ENCODE measurements around the gene ROMO1. TPM values are rescaled to one million over a fixed set of nuclear protein-coding genes. Genes with fewer than 3 reads are reported as not detected.

The ROMO1 gene
- total RNA-seq, 1 experiment from 2014 or later = 173 TPM

GRCh38 chr20:35664466-35665206 is 34.6 kb upstream of the ROMO1 start, which contains the start of the genes CPNE1 and RBM12:
Gene CPNE1 (minus strand): TSS chr20:35664900. CDS start chr20:35632923, 31,977 bp downstream.
Gene RBM12 (minus strand): TSS chr20:35664900. CDS start chr20:35655322, 9,578 bp downstream.
- Mint-ChIP-seq H3K4me1 (ENCODE audit: insufficient read depth, unreplicated experiment) (peaks cover 19% of the 10 kb centered on the region), H3K36me3 (ENCODE audit: insufficient read depth, unreplicated experiment) (peaks cover 20% of the 10 kb centered on the region), H3K4me3 (ENCODE audit: unreplicated experiment) (peak within 1 kb of the TSS; percentile 94), H3K27me3 (ENCODE audit: insufficient read depth, unreplicated experiment) (no peaks in the 10 kb centered on the region), H3K27ac (ENCODE audit: low read depth, unreplicated experiment) (peak within 1 kb of the TSS; percentile 98), H3K9me3 (ENCODE audit: unreplicated experiment) (no peaks in the 10 kb centered on the region)
- CTCF ChIA-PET = interaction anchor here (0.6 to 1.1 kb wide), 6 partner anchors 12 to 408 kb away, joined by 3 to 5 read pairs (median 4); no protein-coding TSS in a partner anchor
- DNase-seq (ENCODE audit: unreplicated experiment) = peak; percentile 90
- POLR2A ChIA-PET = interaction anchor here (0.6 to 7.8 kb wide), 37 partner anchors 10 to 1173 kb away, joined by 3 to 124 read pairs (median 6); partner anchors contain the start of genes CEP250, EIF6, ERGIC3 and NFS1
- no peak for TF ChIP-seq CTCF (IDR thresholded peaks at IDR 0.05; ENCODE audit: unreplicated experiment)
- intact Hi-C loops (cut with micrococcal nuclease) = loop anchor here (5.0 to 10.0 kb wide), 2 partner anchors 47 to 100 kb away; partner anchors contain the start of gene SPAG4
- no TSS peak for BruUV-seq (replicated peaks)

DNA sequence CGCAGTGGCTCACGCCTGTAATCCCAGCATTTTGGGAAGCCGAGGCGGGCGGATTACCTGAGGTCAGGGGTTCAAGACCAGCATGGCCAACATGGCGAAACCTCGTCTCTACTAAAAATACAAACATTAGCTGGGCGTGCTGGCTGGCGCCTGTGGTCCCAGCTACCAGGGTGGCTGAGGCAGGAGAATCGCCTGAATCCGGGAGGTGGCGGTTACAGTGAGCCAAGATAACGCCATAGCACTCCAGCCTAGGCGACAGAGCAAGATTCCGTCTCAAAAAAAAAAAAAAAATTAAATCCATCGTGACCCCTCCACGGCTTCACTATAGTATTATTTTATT is 33.3 kb upstream of the ROMO1 start:
- CTCF ChIA-PET = interaction anchor here (0.6 to 1.7 kb wide), 6 partner anchors 11 to 241 kb away, joined by 4 to 6 read pairs (median 5); no protein-coding TSS in a partner anchor
- no peaks in the 10 kb centered on the region for H3K27me3 Mint-ChIP-seq (ENCODE audit: insufficient read depth, unreplicated experiment)
- H3K4me3 Mint-ChIP-seq (ENCODE audit: unreplicated experiment) = peak overlapping the region; percentile 14
- H3K4me1 Mint-ChIP-seq (ENCODE audit: insufficient read depth, unreplicated experiment) = peaks cover 19% of the 10 kb centered on the region
- H3K36me3 Mint-ChIP-seq (ENCODE audit: insufficient read depth, unreplicated experiment) = peaks cover 25% of the 10 kb centered on the region
- no peak for TF ChIP-seq CTCF (IDR thresholded peaks at IDR 0.05; ENCODE audit: unreplicated experiment)
- no TSS peak for BruUV-seq (replicated peaks)
- no peak overlapping the region for H3K27ac Mint-ChIP-seq (ENCODE audit: low read depth, unreplicated experiment)
- no peak for DNase-seq (ENCODE audit: unreplicated experiment)
- H3K9me3 Mint-ChIP-seq (ENCODE audit: unreplicated experiment) = no peaks in the 10 kb centered on the region
- POLR2A ChIA-PET = interaction anchor here (0.6 to 7.8 kb wide), 11 partner anchors 9 to 927 kb away, joined by 3 to 124 read pairs (median 38); partner anchors contain the start of genes ERGIC3, NFS1, RBM39 and ROMO1
- intact Hi-C loops (cut with micrococcal nuclease) = loop anchor here (10.0 kb wide), 1 partner anchor 101 kb away; no protein-coding TSS in a partner anchor

- no peak overlapping the region for H3K4me3 Mint-ChIP-seq (ENCODE audit: unreplicated experiment)
- BruUV-seq (replicated peaks) = no TSS peak
- no peaks in the 10 kb centered on the region for H3K27me3 Mint-ChIP-seq (ENCODE audit: insufficient read depth, unreplicated experiment)
- POLR2A ChIA-PET = interaction anchor here (0.9 to 2.4 kb wide), 3 partner anchors 8 to 73 kb away, joined by 3 to 9 read pairs (median 4); partner anchors contain the start of gene RBM39
- H3K27ac Mint-ChIP-seq (ENCODE audit: low read depth, unreplicated experiment) = no peak overlapping the region
- intact Hi-C loops (cut with micrococcal nuclease) = loop anchor here (10.0 kb wide), 1 partner anchor 104 kb away; no protein-coding TSS in a partner anchor
- H3K4me1 Mint-ChIP-seq (ENCODE audit: insufficient read depth, unreplicated experiment) = no peaks in the 10 kb centered on the region
- CTCF ChIA-PET = interaction anchor here (0.9 to 1.2 kb wide), 2 partner anchors 10 to 122 kb away, joined by 3 read pairs; no protein-coding TSS in a partner anchor
- no peak for TF ChIP-seq CTCF (IDR thresholded peaks at IDR 0.05; ENCODE audit: unreplicated experiment)
- H3K36me3 Mint-ChIP-seq (ENCODE audit: insufficient read depth, unreplicated experiment) = peaks cover 52% of the 10 kb centered on the region
- H3K9me3 Mint-ChIP-seq (ENCODE audit: unreplicated experiment) = no peaks in the 10 kb centered on the region
- DNase-seq (ENCODE audit: unreplicated experiment) = no peak
Observed at GRCh38 chr20:35669221-35669620, 30.0 kb upstream of the ROMO1 start.

DNA sequence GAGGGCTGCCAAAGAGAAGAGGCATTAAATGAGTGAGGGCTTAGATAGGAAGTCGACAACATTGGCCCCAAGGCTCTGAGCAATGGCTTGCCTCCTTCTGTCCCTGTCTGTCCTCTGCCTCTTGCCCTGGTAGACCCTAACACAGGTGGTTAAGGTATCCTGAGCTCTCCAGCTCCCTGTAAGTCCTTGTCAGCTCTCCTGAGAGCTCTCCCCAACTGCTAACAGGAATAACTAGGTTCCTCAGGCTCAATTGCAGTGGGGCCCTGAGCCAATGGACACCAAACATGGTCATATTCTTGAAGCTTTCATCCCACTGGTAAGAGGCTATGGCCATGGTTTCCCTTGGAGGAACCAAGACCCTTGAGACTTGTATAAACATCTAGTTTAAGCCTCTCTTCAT is 29.5 kb upstream of the ROMO1 start:
- POLR2A ChIA-PET = interaction anchor here (0.9 to 2.4 kb wide), 3 partner anchors 9 to 73 kb away, joined by 3 to 9 read pairs (median 4); partner anchors contain the start of gene RBM39
- Mint-ChIP-seq H3K4me3 (ENCODE audit: unreplicated experiment) (no peak overlapping the region), H3K9me3 (ENCODE audit: unreplicated experiment) (no peaks in the 10 kb centered on the region), H3K4me1 (ENCODE audit: insufficient read depth, unreplicated experiment) (no peaks in the 10 kb centered on the region), H3K36me3 (ENCODE audit: insufficient read depth, unreplicated experiment) (peaks cover 50% of the 10 kb centered on the region), H3K27me3 (ENCODE audit: insufficient read depth, unreplicated experiment) (no peaks in the 10 kb centered on the region), H3K27ac (ENCODE audit: low read depth, unreplicated experiment) (peak overlapping the region; percentile 16)
- no peak for TF ChIP-seq CTCF (IDR thresholded peaks at IDR 0.05; ENCODE audit: unreplicated experiment)
- CTCF ChIA-PET = interaction anchor here (0.9 kb wide), 1 partner anchor 10 kb away, joined by 3 read pairs; no protein-coding TSS in a partner anchor
- DNase-seq (ENCODE audit: unreplicated experiment) = no peak
- intact Hi-C loops (cut with micrococcal nuclease) = loop anchor here (10.0 kb wide), 1 partner anchor 105 kb away; no protein-coding TSS in a partner anchor
- no TSS peak for BruUV-seq (replicated peaks)
